DND-41 (cell line): ENCODE measurements around the gene MSANTD2.

Source experiments
- ATAC-seq: fragments of 200-7000 bp; cut with Tn5 transposase; 3 replicates; pipeline ENCODE4 v1.9.1; 2021; ENCODE audit warnings: low read depth; ENCODE audit not compliant: insufficient read depth
- DNase-seq: peaks from one replicate; pipeline ENCODE4 v3.0.0-alpha.2; 2020
- H2AFZ ChIP-seq: 2 replicates; pipeline ENCODE4 v1.6.0; 2012; ENCODE audit warnings: low read depth, low read length
- H3K27ac ChIP-seq: 2 replicates; pipeline ENCODE4 v1.5.1; 2012; ENCODE audit warnings: low read length, inconsistent platforms
- H3K27me3 ChIP-seq: fragments of 200-600 bp; sonication (generic); 2 replicates; pipeline ENCODE4 v1.6.0; 2012; ENCODE audit warnings: low read length, mild to moderate bottlenecking, inconsistent platforms; ENCODE audit not compliant: insufficient read depth, poor library complexity
- H3K36me3 ChIP-seq: 2 replicates; pipeline ENCODE4 v1.5.1; 2012; ENCODE audit warnings: low read length, inconsistent platforms; ENCODE audit not compliant: insufficient read depth
- H3K4me1 ChIP-seq: 2 replicates; pipeline ENCODE4 v1.5.1; 2012; ENCODE audit warnings: mild to moderate bottlenecking, low read length; ENCODE audit not compliant: insufficient read depth
- H3K4me2 ChIP-seq: 2 replicates; pipeline ENCODE4 v1.6.0; 2012; ENCODE audit warnings: mild to moderate bottlenecking, moderate library complexity, low read length, inconsistent platforms; ENCODE audit not compliant: insufficient read depth
- H3K4me3 ChIP-seq, 2 experiments: fragments of 200-600 bp in 1 of 2; shearing (Covaris generic) in 1 of 2; 2 replicates each; pipeline ENCODE4 v1.5.1; 2012 to 2016; ENCODE audit warnings: inconsistent platforms in 2 of 2, low read length in 2 of 2, mild to moderate bottlenecking in 2 of 2, low read depth in 1 of 2, moderate library complexity in 1 of 2
- H3K79me2 ChIP-seq: 2 replicates; pipeline ENCODE4 v1.6.0; 2012; ENCODE audit warnings: low read length, inconsistent platforms; ENCODE audit not compliant: insufficient read depth
- H3K9ac ChIP-seq: 2 replicates; pipeline ENCODE4 v1.6.0; 2012; ENCODE audit warnings: low read depth, mild to moderate bottlenecking, inconsistent platforms, low read length, moderate library complexity
- H3K9me3 ChIP-seq: 2 replicates; pipeline ENCODE4 v1.5.1; 2012; ENCODE audit warnings: low read length, moderate library complexity, mild to moderate bottlenecking, inconsistent platforms; ENCODE audit not compliant: insufficient read depth, severe bottlenecking
- H4K20me1 ChIP-seq: 2 replicates; pipeline ENCODE4 v1.6.0; 2012; ENCODE audit warnings: low read length; ENCODE audit not compliant: insufficient read depth
- CTCF ChIP-seq: IDR thresholded peaks from 2 replicates; pipeline ENCODE4 v1.5.1; 2012; ENCODE audit warnings: borderline replicate concordance, low read length, moderate library complexity, mild to moderate bottlenecking; ENCODE audit not compliant: poor library complexity, severe bottlenecking; ENCODE audit errors: extremely low read depth
- EZH2 ChIP-seq: IDR thresholded peaks from 3 replicates; pipeline ENCODE4 v1.6.1; 2012; ENCODE audit warnings: borderline replicate concordance, low read depth, mild to moderate bottlenecking, moderate library complexity, low read length, inconsistent platforms; ENCODE audit not compliant: severe bottlenecking

The MSANTD2 gene

GRCh38 chr11:124762105-124762623 is 38.0 kb downstream of the MSANTD2 start, which contains the start of gene ESAM:
ESAM (minus strand) TSS chr11:124762290; CDS start chr11:124762154, 136 bp downstream.
- no peak within 1 kb of the TSS for H3K4me2 ChIP-seq
- H2AFZ ChIP-seq: no peak within 1 kb of the TSS
- H3K27ac ChIP-seq: no peak within 1 kb of the TSS
- H3K36me3 ChIP-seq: peaks cover 5% of the 10 kb centered on the region; the same call in 1 of the 2 replicates
- no peak within 1 kb of the TSS for H3K9ac ChIP-seq
- no peak for ATAC-seq
- no peak for TF ChIP-seq EZH2
- no peak for TF ChIP-seq CTCF
- H3K4me1 ChIP-seq: no peaks in the 10 kb centered on the region
- no peaks in the 10 kb centered on the region for H3K79me2 ChIP-seq
- H4K20me1 ChIP-seq: peaks cover 8% of the 10 kb centered on the region; the same call in 1 of the 2 replicates
- no peaks in the 10 kb centered on the region for H3K27me3 ChIP-seq
- no peak within 1 kb of the TSS for H3K4me3 ChIP-seq
- H3K9me3 ChIP-seq: no peaks in the 10 kb centered on the region
- no peak for DNase-seq

DNA sequence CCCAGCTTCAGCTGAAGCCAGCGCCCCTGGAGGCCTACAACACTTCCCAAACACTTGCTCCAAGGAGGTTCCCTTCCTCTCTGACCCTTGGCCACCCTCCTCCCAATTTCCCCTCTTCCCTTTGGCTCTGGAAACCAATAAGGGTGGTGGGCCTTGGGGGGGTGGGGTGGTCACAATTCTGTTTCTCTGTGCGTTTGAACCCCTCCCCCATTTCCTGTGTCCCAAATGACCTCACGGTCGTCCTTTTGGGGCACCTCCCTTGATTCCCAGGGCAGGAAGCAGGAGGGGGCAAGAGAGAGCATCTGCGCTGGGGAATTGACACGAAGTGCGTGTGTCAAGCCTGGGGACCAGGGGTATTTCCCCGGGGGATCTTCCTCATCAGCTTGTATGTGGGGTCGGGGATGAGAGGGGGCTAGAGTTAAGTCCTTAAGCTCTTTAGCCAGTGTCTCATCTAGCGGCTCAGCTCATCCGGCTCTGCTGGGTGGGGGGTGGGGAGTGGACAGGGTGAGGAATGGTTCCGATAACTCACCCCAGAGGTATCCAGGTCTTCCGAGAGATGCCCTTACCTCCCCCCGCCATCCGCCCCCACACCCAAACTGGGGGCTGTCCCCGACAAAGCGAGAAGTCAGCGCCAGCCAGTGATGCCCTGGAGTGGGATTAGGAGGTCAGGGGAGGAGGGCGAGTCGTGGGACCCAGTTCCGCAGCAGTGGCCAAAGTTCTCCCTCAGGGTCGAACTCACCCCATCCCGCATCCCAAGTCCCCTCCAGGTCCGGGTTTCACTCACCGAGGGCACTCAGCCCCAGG is 38.7 kb downstream of the MSANTD2 start:
- Histone ChIP-seq H3K9me3 (no peaks in the 10 kb centered on the region), H3K9ac (no peak overlapping the region), H3K4me1 (no peaks in the 10 kb centered on the region), H3K4me3 (no peak overlapping the region), H3K79me2 (no peaks in the 10 kb centered on the region), H4K20me1 (peaks cover 10% of the 10 kb centered on the region; the same call in 1 of the 2 replicates), H3K4me2 (no peak overlapping the region), H3K36me3 (peaks cover 5% of the 10 kb centered on the region; the same call in 1 of the 2 replicates), H3K27me3 (no peaks in the 10 kb centered on the region), H3K27ac (no peak overlapping the region), H2AFZ (no peak overlapping the region)
- DNase-seq (no peak), ATAC-seq (no peak)
- TF ChIP-seq CTCF: no peak
- no peak for TF ChIP-seq EZH2

DNA sequence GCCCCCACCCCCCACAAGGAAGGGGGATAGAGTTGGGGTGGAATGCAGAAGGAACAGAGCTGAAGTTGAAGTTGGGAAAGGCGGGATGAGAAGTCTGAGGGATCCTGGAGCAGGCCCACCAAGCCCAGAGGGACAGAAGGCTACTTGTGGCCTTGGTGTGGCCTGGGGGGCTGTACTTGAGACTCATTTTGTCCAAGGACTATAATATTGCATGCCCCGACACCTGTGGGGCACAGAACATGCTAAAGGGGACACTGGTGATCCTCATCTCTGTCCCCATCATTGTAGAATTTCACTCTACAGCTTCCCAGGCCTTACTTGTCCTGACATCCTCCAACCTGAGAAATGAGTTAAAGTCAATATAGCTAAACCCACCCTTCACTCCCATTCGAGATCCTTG is 39.4 kb downstream of the MSANTD2 start:
- no peak for ATAC-seq
- Histone ChIP-seq H3K9ac (no peak overlapping the region), H3K4me1 (no peaks in the 10 kb centered on the region), H3K27ac (no peak overlapping the region), H4K20me1 (peaks cover 10% of the 10 kb centered on the region; the same call in 1 of the 2 replicates), H3K4me2 (no peak overlapping the region), H3K9me3 (no peaks in the 10 kb centered on the region), H3K27me3 (no peaks in the 10 kb centered on the region), H3K36me3 (peaks cover 5% of the 10 kb centered on the region; the same call in 1 of the 2 replicates), H3K4me3 (no peak overlapping the region), H3K79me2 (no peaks in the 10 kb centered on the region), H2AFZ (no peak overlapping the region)
- TF ChIP-seq CTCF (no peak), EZH2 (no peak)
- no peak for DNase-seq
